Osteocyte (in vitro differentiated cells): Measurements from ENCODE around the gene SLC48A1. TPM values are rescaled to one million over a fixed set of nuclear protein-coding genes. Genes with fewer than 3 reads are reported as not detected.

Experiments used
- DNase-seq: peaks from one replicate; pipeline ENCODE4 v3.0.0; 2021; ENCODE audit warnings: mixed read lengths; ENCODE audit not compliant: unreplicated experiment; ENCODE audit errors: extremely low spot score
- H3K27ac Mint-ChIP-seq: one replicate; pipeline ENCODE4 v1.8.0; 2021; ENCODE audit warnings: mild to moderate bottlenecking, mixed read lengths; ENCODE audit not compliant: unreplicated experiment
- H3K27me3 Mint-ChIP-seq: one replicate; pipeline ENCODE4 v1.8.0; 2021; ENCODE audit warnings: mixed read lengths; ENCODE audit not compliant: unreplicated experiment
- H3K36me3 Mint-ChIP-seq: one replicate; pipeline ENCODE4 v1.8.0; 2021; ENCODE audit warnings: mixed read lengths; ENCODE audit not compliant: unreplicated experiment
- H3K4me1 Mint-ChIP-seq: one replicate; pipeline ENCODE4 v1.8.0; 2021; ENCODE audit warnings: mixed read lengths; ENCODE audit not compliant: unreplicated experiment
- H3K4me3 Mint-ChIP-seq: one replicate; pipeline ENCODE4 v1.8.0; 2021; ENCODE audit warnings: mild to moderate bottlenecking, moderate library complexity, mixed read lengths; ENCODE audit not compliant: unreplicated experiment
- H3K9me3 Mint-ChIP-seq: one replicate; pipeline ENCODE4 v1.8.0; 2021; ENCODE audit warnings: mixed read lengths; ENCODE audit not compliant: unreplicated experiment
- total RNA-seq: library from RNA; stranded (reverse); gene quantifications from 2 replicates; pipeline ENCODE4 v1.2.1, GENCODE V29; 2021
- TF ChIP-seq, protein P1 (sequence below): fragments of 200-600 bp; sonication (generic); IDR thresholded peaks from 2 replicates; pipeline ENCODE4 v1.5.0; 2021; ENCODE audit warnings: antibody characterized with exemption, mild to moderate bottlenecking, moderate library complexity

SLC48A1 gene
- total RNA-seq, 1 donor from 2014 or later: 21.2 TPM

DNA sequence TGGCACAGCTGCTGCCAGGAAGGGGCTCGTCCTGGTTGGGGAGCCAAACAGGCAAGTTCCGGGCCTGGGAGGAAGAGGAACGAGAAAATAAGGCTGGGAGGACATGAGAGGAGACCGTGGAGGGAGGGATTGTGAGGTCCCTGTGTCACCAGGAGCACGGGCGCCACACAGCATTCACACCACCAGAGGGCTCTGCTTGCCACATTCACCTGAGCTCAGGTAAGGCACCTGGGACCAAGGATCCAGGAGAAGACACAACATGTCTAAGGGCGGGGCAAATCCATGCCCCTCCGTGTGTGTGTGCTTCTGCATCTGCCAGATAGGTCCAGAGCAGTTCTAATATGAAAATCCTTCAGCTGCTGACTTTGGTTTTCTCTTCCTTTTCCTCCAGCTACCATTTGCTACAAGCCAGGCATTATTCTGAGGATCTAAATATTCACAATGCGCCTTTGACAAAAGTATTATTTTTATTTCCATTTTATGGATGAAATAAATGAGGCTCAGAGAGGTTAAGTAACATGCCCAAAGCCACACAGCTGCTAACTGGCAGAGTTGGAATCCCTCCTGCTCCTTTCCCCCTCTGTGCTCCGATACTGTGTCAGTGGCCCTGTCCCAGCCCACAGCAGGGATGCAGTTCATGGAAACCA lies 28.9 kb upstream of the SLC48A1 start:
- TF ChIP-seq, protein P1, sequence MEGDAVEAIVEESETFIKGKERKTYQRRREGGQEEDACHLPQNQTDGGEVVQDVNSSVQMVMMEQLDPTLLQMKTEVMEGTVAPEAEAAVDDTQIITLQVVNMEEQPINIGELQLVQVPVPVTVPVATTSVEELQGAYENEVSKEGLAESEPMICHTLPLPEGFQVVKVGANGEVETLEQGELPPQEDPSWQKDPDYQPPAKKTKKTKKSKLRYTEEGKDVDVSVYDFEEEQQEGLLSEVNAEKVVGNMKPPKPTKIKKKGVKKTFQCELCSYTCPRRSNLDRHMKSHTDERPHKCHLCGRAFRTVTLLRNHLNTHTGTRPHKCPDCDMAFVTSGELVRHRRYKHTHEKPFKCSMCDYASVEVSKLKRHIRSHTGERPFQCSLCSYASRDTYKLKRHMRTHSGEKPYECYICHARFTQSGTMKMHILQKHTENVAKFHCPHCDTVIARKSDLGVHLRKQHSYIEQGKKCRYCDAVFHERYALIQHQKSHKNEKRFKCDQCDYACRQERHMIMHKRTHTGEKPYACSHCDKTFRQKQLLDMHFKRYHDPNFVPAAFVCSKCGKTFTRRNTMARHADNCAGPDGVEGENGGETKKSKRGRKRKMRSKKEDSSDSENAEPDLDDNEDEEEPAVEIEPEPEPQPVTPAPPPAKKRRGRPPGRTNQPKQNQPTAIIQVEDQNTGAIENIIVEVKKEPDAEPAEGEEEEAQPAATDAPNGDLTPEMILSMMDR: peak; percentile 50
- no peak overlapping the region for H3K4me3 Mint-ChIP-seq
- H3K27ac Mint-ChIP-seq: no peak overlapping the region
- H3K36me3 Mint-ChIP-seq: no peaks in the 10 kb centered on the region
- H3K9me3 Mint-ChIP-seq: no peaks in the 10 kb centered on the region
- peaks cover 22% of the 10 kb centered on the region for H3K4me1 Mint-ChIP-seq
- H3K27me3 Mint-ChIP-seq: peaks cover 21% of the 10 kb centered on the region
- DNase-seq: no peak

DNA sequence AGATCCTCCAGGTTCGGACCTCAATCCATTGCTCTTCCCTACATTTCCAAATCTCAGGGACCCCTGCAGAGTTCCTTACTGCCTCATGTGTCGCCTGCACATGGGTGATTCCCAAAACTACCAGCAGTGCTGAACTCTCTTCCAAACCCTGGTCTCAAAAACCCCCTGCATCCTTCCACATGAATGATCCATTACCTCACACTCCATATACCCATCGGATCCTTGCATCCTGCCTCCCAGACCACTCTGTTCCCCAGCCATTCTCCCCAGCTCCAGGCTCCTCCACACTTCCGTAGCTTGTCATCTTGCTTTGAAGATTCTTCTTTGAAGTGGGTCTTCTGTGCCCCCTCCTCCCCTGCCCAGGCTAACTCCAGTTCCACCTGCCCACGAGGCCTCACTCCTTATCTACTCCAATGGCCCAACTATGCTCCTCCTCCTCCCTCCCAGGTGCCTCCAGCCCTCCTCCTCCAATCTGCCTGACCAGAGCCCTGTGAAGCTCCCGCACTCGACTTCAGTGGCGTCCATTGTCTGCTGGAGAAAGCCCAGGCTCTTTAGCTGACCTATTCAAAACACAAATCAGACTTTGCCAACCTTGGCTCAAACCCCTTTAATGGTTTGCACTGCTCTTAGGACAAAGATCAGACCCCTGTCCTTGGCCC lies 28.1 kb upstream of the SLC48A1 start:
- no peaks in the 10 kb centered on the region for H3K36me3 Mint-ChIP-seq
- H3K27me3 Mint-ChIP-seq: peaks cover 21% of the 10 kb centered on the region
- peaks cover 19% of the 10 kb centered on the region for H3K4me1 Mint-ChIP-seq
- TF ChIP-seq, protein P1: no peak
- no peaks in the 10 kb centered on the region for H3K9me3 Mint-ChIP-seq
- no peak for DNase-seq
- H3K4me3 Mint-ChIP-seq: no peak overlapping the region
- H3K27ac Mint-ChIP-seq: no peak overlapping the region

DNA sequence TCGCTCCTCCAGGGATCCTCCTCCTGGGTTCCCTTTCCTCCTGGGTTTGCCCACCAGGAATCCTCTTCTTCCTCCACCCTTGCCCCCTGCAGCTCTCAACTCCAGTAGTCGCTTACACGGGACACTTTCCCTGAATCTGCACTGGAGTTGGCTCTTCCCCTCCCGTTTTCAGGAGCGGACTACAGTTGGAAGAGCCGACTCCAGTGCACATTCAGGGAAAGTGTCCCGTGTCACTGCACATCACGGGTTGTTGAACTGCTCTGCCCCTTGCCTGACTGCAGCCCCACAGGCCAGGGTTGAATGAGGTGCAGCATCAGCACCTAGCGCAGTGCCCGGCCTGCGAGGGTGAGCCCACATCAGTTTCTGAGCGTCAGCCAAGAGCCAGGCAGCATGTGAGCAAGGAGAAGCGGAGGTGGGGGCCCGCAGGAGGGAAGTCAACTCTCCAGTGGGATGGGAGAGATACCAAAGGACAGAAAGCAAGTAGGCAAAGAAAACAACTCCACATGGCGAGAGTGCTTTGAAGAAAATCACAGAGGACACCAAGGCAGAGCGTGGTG lies 27.5 kb upstream of the SLC48A1 start:
- no peak for DNase-seq
- Mint-ChIP-seq H3K9me3 (no peaks in the 10 kb centered on the region), H3K4me3 (no peak overlapping the region), H3K27ac (no peak overlapping the region), H3K36me3 (no peaks in the 10 kb centered on the region), H3K4me1 (peaks cover 13% of the 10 kb centered on the region), H3K27me3 (peaks cover 21% of the 10 kb centered on the region)
- TF ChIP-seq, protein P1: no peak

DNA sequence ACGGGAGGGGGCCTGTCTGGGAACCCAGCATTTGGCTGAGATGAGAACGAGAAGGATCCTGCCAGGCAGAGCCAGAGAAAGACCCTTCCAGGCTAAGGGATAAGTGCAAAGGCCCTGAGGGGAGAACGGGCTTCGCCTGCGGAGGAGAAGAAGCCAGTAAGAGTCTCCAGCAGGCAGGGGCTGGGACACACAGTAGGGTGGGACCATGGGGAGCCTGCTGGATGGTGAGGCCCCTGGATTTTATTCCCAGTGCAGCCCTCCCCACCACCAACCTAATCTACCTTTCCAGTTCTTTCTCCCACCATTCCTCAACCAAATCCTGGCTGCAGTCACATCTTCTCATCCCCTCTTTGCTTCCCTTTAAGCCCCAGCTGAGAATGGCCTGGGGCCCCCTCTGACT lies 27.0 kb upstream of the SLC48A1 start:
- Mint-ChIP-seq H3K27ac (no peak overlapping the region), H3K4me1 (peaks cover 9% of the 10 kb centered on the region), H3K4me3 (no peak overlapping the region), H3K9me3 (no peaks in the 10 kb centered on the region), H3K27me3 (peaks cover 21% of the 10 kb centered on the region), H3K36me3 (no peaks in the 10 kb centered on the region)
- TF ChIP-seq, protein P1: no peak
- no peak for DNase-seq

DNA sequence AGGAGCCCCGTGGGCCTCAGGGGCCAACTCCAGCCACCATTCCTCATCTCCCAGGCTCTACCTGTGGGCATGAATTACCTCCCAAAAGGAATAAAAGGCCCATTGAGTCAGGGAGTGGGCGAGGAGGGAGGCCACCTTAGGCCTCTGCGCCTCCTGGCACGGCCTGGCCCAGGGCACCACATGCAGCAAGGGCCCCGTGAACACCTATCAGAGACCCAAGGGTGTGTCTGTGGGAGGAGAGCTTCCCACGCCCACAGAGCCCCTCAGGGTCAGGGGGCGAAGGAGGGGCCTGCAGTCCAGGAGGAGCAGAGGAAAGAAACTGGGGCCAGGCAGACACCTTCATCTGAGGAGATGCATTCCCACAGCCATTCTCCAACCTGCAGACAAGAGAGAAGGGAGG lies 26.5 kb upstream of the SLC48A1 start:
- peaks cover 21% of the 10 kb centered on the region for H3K27me3 Mint-ChIP-seq
- no peaks in the 10 kb centered on the region for H3K36me3 Mint-ChIP-seq
- H3K27ac Mint-ChIP-seq: no peak overlapping the region
- no peak for DNase-seq
- no peak overlapping the region for H3K4me3 Mint-ChIP-seq
- H3K4me1 Mint-ChIP-seq: peaks cover 6% of the 10 kb centered on the region
- no peaks in the 10 kb centered on the region for H3K9me3 Mint-ChIP-seq
- TF ChIP-seq, protein P1: no peak
